ENCODE measurements around the gene PCSK5.
"Not testable (repeated sequence)": the region's sequence is repeated elsewhere in the genome, so short reads cannot be mapped to it uniquely, and the experiment has no call there.

PCSK5 gene

DNA sequence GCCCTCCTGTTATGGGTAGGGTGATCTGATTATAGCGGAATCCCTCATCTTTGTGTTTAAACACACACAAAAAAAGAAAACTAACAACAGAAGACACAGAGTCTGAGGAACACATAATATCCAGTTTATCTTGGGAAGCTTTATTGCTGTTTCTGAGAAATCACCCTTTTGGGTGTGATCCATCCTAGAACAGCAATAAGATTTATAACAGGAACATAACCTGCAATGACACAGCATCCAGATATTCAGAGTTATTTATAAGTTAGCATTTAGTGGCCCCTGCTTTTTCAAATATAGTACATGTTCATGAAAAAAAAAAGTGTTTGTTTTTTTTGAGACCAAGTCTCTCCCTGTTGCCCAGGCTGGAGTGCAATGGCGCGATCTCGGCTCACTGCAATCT, 423.8 kb downstream of the PCSK5 start:
- no peak for DNase-seq (ENCODE audit: low read depth)

DNA sequence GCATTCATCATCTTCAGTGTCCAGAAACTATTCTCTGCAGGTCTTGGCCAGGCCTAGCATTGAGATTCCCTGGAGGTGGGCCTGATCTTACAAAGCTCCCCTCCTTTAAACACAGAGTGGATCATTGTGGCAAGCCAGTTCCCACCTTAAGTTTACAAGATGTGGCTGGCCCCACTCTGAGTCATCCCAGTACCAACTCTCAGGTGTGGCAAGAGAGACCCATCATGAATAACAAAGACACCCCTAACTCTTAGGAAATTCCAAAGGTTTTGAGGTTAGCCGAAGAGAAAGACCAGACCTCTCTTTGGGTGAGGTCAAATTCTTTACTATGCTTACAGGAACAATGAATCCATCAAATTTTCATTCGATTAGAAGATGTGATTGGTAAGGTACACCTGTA, 425.6 kb downstream of the PCSK5 start:
- DNase-seq (ENCODE audit: low read depth) = no peak

DNA sequence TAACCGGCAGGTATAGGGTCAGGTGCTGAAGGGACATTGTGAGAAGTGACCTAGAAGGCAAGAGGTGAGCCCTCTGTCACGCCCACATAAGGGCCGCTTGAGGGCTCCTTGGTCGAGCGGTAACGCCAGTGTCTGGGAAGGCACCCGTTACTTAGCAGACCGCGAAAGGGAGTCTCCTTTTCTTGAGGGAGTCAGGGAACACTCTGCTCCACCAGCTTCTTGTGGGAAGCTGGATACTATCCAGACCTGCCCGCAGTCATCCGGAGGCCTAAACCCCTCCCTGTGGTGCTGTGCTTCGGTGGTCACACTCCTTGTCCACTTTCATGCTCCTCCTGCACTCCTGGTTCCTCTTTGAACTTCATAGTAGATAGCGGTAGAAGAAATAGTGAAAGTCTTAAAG, 429.0 kb downstream of the PCSK5 start:
- DNase-seq (ENCODE audit: low read depth) = not testable (repeated sequence)

DNA sequence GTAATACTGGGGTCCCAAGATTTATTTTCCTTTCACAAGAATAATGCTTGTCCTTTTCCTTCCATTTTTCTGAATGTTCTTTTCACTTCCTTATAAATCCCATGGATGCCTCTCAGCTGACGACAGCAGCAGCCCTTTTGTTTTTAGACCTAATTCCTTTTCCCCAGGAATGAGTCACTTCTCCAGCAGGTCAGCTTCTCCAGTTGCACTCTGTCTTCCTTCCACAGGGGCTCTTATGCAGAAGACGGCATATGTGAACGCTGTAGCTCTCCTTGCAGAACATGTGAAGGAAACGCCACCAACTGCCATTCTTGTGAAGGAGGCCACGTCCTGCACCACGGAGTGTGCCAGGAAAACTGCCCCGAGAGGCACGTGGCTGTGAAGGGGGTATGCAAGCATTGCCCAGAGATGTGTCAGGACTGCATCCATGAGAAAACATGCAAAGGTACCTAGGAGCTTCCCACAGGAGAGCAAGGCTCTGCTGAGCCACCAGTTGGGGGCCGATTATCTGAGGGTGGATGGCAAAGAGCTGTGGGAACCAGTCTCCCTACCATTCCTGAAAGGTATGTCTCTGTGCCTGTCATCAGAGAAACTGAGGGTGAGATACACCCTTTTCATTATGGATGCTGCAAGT, 430.8 kb downstream of the PCSK5 start:
- no peak for DNase-seq (ENCODE audit: low read depth)

DNA sequence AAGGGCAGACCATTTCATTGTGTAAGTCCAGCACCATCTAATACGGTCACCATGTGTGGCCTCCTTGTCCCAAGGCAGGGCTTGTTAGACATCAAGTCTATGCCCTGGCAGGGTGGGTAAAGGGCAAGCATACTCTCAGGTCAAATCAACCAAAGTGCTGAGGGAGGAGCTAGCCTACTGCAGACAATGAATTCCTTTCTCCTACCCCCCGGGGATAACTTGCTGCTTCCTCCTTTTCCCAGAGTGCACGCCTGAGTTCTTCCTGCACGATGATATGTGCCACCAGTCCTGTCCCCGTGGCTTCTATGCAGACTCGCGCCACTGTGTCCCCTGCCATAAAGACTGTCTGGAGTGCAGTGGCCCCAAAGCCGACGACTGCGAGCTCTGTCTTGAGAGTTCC, 432.3 kb downstream of the PCSK5 start:
- no peak for DNase-seq (ENCODE audit: low read depth)

DNA sequence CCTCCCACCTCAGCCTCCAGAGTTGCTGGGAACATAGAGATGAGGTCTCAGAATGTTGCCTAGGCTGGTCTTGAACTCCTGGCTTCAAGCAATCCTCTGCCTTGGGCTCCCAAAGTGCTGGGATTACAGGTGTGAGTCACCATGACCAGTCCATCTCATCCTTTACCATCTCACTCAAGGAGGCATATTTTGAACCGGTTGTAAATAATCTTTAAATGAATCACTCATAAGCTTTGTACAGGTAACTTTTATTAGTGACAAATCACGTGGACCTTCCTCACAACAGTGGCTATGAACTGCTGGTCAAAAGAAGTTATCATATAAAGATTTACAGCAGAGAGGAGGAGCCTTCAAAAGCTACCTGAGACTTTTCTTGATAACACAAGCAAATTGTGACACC, 433.0 kb downstream of the PCSK5 start:
- no peak for DNase-seq (ENCODE audit: low read depth)

DNA sequence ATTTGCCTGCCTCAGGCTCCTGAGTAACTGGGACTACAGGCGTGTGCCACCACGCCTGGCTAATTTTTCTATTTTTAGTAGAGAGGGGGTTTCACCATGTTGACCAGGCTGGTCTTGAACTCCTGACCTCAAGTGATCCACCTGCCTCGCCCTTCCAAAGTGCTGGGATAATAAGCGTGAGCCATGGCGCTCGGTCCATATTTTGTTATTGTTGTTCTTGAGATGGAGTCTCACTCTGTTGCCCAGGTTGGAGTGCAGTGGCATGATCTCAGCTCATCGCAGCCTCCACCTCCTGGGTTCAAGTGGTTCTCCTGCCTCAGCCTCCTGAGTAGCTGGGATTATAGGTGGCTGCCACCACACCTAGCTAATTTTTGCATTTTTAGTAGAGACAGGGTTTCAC, 433.6 kb downstream of the PCSK5 start:
- not testable (repeated sequence) for DNase-seq (ENCODE audit: low read depth)

DNA sequence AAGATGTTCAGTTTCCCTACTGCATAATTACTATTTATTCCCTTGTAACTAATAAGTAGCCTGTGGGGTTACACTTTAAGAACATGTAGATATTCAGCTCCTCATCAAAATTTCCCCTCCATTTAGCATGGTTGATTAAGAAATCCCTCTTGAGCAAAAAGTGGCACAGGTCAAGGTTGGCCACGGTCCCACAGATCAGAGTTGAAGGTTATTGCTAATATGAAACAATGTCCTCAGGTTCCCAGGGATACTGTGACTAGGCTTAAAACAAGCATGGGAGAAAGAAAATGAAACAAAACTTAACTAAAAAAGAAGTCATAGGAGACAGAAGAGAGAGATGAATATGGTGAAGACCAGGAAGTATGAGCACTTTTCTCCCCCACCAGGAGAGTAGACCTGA, 439.6 kb downstream of the PCSK5 start:
- no peak for DNase-seq (ENCODE audit: low read depth)

DNA sequence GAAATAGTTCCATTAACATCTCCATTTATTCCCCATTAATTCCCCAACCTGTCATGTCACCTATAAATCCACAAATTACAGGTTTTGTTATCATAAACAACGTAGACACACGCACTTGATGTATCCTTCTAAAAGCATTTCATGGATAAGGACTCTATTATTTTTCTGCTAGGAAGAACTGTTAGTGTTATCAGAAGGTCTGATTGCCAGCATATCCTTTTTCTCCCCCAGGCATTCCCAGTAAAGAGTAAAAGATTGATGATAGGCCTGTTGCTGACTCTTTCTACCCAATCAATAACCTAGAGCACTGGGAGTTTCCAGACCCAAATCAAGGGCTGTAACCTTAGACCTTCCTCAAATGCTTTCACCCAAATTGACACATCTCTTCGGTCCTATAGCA, 442.9 kb downstream of the PCSK5 start:
- DNase-seq (ENCODE audit: low read depth) = no peak

DNA sequence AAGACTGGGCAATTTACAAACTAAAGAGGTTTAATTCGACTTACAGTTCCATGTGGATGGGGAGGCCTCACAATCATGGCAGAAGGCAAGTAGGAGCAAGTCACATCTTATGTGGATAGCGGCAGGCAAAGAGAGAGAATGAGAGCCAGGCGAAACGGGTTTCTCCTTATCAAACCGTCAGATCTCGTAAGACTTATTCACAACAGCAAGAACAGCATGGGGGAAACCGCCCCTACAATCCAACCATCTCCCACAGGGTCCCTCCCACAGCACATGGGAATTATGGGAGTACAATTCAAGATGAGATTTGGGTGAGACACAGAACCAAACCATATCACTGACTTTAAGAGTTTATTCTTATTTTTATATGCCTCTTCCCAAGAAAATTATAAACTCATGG, 443.5 kb downstream of the PCSK5 start:
- no peak for DNase-seq (ENCODE audit: low read depth)

DNA sequence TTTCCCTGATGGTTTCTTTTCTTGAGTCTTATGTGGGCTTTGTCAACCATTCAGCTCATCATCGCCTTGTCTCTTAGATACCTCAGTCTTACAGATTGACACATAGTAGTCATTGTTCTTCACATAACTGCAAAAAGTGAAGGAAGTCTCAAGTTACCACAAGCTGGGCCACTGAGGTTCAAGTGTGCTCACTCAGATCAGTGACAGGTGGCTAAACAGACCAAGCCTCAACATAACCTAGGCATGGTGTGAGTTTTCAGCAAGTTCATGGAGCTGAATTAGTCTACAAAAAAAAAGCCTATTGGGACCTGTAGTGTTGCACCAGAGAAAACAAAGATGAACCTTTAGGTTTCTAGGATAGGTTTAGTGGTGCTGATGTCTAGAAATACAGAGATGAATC, 445.6 kb downstream of the PCSK5 start:
- DNase-seq (ENCODE audit: low read depth) = no peak

DNA sequence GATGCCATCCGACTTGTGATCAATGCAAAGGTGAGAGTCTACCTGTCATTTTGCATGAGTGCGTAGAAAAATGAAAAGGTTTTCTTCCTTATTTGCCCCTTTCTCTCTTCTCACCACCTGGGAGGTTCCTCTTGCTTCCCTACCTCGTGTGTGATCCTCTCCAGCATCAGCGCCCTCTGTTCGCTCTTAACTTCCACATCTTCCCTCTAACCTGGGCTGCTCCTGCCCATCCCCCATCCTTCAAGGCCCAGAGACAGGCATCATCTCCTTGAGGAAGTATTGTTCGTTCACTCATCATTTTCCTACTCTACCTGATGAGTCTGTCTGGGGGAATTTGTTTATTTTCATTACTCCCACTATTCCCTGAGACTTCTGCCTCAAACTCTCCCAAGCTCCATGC, 447.9 kb downstream of the PCSK5 start:
- no peak for DNase-seq (ENCODE audit: low read depth)

DNA sequence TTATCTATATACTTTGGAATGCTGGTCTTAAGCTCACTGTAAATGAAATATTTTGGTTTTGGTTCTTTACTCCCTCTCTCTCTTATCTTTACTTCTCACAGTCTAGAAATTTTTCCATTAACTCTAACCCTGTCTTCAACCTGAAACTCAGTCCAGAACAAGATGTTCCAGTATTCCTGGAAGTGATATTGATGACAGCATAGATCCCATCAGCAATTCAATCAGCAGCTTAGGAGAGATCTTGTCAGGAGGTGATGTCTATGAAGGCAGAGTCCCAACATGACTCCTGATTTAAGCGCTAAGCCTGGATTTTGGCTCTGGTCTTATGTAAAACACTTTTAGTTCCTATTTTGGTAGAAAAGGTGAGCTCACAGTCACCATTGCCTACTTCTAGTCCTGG, 451.1 kb downstream of the PCSK5 start:
- DNase-seq (ENCODE audit: low read depth) = no peak

DNA sequence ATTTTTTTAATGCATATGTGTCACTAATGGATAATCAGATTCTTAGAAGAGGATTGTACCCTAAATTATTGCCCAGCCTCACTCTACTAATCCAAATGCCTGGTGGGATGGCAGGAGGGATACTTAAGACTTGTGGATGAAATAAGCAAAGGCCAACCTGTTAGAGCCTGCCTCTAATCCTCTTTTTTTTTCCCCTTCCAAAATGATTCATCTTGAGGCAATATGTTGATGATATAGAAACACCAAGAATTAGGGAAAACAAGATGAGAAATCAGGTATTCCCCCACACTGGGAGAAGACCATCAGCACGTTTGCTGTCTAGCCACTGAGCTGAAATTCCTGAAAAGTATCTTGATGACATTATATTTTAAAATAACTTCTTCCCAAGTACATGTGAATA, 451.7 kb downstream of the PCSK5 start:
- no peak for DNase-seq (ENCODE audit: low read depth)

DNA sequence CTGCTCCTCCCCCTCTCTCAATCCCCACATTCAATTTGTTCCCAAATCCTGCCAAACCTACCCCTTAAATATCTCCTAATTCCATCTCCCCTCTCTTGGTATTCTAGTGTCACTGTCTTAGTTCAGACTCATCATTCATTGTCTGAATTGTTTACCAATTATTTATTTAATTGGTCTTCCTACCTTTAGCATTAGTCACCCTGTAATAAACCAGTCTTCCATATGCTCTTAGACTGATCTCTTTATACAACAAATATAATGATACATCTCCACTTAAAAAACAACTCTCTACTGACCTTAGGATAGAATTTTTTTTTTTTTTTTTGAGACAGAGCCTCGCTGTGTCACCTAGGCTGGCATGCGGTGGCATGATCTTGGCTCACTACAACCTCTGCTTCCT, 452.4 kb downstream of the PCSK5 start:
- no peak for DNase-seq (ENCODE audit: low read depth)

DNA sequence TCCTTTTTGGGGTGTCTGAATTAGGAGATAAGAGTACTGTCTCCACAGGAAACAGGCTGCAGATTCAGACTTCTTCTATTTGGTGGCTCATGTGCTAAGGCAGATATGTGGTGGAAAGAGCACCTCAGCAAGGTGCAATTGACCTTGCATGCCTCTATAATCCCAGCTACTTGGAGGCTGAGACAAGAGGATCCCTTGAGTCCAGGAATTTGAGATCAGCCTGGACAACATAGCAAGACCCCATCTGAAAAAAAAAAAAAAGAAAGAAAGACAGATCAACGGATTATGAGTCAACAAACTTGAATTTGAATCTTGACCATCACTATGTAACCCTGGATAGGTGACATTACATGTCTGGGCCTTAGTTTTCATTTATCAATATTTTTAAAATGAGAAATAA, 459.4 kb downstream of the PCSK5 start:
- no peak for DNase-seq (ENCODE audit: low read depth)

DNA sequence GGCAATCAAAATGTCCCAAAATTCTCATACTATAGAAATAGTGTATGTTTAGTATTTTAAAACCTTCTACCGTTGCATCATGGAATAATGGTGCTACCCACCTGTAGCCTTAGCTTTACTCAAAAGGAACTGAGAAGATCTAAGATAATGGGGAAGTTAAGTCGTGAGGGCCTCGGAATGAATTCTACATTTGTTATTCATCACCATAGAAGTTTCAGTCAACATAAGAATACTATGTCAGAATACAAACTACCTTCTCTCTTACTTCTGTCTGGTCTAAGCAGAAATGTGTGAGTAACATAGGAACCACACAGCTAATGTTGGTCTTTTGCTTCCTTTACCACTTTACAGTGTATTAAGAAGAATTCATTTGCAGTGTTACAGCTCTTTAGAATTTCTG, 460.5 kb downstream of the PCSK5 start:
- no peak for DNase-seq (ENCODE audit: low read depth)

DNA sequence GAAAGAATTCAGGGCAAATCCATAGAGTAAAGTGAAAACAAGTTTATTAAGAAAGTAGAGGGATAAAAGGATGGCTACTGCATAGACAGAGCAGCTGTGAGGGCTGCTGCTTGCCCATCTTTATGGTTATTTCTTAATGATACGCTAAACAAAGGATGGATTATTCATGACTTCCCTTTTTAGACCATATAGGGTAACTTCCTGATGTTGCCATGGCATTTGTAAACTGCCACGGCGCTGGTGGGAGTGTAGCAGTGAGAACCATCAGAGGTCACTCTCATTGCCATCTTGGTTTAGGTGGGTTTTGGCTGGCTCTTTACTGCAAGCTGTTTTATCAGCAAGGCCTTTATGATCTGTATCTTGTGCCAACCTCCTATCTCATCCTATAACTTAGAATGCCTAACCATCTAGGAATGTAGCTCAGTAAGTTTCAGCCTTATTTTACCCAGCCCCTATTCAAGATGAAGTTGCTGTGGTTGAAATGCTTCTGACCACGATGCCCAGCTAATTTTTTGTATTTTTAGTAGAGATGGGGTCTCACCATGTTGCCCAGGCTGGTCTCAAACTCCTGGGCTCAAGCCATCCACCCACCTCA, 461.6 kb downstream of the PCSK5 start:
- DNase-seq (ENCODE audit: low read depth) = no peak

DNA sequence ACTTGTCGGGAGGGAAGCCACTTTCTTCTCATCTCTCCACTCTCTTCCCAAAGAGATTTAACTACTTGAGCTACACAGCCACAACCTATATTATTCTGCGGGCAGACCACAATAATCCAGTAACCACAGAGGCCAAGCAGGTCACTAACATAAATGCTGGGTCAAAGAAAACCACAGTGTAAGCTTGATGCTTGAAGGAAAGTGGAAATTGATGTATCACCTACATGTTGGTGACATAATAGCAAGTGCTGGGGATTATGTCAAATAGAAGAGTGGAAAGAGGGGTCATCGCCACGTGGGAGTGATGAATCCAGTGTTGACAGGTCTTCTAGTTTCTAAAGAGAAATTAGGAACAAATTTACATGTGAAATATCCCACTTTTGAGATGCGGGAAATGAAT, 462.8 kb downstream of the PCSK5 start:
- no peak for DNase-seq (ENCODE audit: low read depth)

DNA sequence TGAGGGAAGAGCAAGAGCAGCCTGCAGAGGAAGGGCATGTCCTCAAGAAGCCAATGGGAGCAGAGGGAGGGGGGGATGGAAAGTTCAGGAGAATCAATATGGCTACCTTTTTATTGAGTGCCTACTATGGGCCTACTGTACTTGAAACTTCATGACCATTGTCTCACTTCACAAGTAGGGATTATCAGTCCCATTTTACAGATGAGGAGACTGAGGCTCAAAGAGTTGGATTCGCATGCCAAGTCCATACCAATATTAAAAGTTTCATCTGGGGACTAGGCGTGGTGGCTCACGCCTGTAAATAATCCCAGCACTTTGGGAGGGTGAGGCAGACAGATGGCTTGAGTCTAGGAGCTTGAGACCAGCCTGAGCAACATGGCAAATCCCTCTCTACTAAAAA, 463.7 kb downstream of the PCSK5 start:
- no peak for DNase-seq (ENCODE audit: low read depth)

DNA sequence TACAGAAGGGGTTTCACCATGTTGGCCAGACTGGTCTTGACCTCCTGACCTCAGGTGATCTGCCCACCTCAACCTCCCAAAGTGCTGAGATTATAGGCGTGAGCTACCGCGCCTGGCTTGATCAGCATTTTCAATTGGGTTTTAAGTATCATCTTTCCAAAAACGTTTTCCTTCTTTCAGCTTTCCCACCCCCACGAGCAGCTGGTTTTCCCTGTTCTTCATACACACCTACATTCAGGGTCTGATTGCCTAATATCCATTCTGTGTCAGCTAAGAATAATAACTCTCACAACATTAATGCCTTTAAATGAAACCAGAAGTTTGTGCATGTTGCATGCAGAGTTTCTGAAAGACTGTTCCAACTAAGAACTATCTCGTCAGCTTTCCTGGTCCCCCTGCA, 465.4 kb downstream of the PCSK5 start:
- DNase-seq (ENCODE audit: low read depth) = no peak

DNA sequence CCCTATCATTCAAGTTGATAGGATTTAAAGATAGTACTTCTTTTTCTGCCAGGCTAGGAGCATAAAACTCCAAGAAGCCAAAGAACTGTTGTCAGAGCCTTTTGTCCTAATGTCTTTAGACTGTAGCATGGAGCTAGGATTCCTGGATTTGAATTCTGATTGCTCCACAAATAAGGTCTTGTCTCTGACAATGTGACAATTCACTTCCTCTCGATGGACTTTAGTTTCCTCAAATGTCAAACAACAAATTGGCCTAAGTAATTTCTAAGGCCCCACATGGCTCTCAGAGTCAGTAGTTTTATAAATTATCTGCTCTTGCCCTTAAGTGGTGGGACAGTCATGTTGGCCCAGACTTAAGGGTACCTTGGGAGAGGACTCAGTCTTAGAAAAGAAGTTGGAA, 467.1 kb downstream of the PCSK5 start:
- no peak for DNase-seq (ENCODE audit: low read depth)

DNA sequence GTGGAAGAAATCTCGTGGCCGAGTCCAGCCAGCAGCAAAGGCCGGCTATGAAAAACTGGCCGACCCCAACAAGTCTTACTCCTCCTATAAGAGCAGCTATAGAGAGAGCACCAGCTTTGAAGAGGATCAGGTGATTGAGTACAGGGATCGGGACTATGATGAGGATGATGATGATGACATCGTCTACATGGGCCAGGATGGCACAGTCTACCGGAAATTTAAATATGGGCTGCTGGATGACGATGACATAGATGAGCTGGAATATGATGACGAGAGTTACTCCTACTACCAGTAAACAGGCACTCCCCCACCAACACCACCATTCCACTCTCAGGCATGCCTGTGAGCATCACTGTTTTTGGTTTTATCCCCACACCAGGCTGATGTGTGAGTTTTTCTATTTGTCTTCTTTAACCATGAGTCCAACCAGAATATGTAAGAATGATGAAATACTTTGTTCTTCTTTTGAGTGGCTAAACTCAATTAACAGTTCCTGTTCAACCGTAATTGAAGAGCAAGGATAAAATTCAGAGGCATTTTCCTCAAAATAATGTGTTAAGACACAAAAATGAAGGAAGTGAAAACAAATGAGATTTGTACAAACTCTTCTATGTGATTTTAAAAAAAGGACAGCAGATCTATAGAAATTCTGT, 468.3 kb downstream of the PCSK5 start:
- no peak for DNase-seq (ENCODE audit: low read depth)

DNA sequence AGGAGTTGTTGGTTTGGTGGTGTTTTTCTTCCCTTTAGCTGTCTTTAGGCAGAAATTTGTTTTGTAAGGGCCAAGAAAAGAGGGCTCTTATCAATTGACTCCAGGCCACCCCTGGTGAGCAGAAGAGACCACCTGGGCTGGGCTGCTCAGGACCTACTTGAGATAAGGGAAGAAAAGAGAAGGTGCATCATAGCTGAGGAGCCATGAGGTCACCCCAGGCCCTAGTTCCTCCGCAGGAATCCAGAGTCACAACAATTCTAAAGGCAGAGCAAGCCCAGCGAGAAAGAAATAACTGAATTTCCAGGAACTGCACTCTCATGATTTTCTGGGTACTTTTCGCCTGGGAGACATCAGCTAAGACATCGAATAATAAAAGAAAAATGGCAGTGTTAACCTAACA, 468.9 kb downstream of the PCSK5 start:
- no peak for DNase-seq (ENCODE audit: low read depth)
